GM12892 (cell line): ENCODE results near the gene KRT32.

Experiments
- DNase-seq: peaks from one replicate; pipeline ENCODE4 v3.0.0; 2011; ENCODE audit not compliant: insufficient read length
- FAIRE-seq: peaks from 2 replicates; lab custom pipeline; 2011; peaks lifted over from hg19 to GRCh38; lab: Jason Lieb, UNC
- POLR2A ChIP-seq: IDR thresholded peaks from 2 replicates; pipeline ENCODE4 v1.6.1; 2011; ENCODE audit warnings: low read depth, low read length, control low read depth
- POLR2AphosphoS5 ChIP-seq: IDR thresholded peaks from 2 replicates; pipeline ENCODE4 v1.6.1; 2011; ENCODE audit warnings: low read depth, low read length, control low read depth
- TAF1 ChIP-seq: IDR thresholded peaks from 2 replicates; pipeline ENCODE4 v1.6.1; 2011; ENCODE audit warnings: low read depth, mild to moderate bottlenecking, control low read depth, low read length, borderline replicate concordance

Gene KRT32

DNA sequence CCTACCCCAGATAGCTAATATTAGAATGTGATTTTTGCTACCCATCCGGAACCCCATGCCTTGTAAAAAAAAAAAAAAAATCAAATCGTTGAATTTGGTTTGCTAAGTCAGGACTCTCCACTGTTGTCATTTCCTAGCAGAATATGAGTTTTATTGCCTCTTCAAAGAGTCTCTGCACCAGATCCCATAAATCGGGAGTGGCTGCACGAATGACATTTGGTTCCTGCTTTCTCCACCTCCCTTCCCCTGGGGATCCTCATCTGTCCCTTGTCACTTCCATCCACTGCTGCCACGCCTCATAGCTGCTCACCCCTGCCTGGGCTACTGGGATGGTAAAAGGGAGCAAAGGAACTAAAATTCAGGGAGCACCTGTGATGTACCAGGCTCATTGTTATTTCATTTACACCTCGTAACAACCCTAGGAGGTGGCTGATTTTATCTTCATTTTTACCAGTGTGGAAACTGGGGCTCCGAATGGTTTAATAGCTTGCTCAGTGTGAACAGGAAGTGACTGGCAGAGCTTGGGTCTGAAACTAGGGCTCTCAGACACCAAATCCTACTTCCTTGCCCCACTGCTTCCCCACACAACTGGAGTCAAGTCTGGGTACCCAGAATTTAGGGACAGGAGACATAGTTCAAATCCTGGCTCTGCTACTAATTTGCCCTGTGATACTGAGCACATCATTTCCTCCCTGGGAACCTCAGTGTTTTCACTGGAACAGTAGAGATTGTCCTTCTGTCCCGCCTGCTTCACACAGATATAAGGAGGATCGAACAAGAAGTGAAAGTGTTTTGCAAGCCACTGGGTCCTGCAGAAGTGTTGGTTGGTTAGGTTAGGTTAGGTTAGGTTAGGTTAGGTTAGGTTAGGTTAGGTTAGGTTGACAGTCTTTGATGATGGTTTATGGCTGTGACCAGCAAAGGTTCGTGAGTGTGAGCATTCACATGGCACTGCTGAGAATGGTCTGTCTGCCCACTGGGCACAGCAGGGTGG, 23.1 kb upstream of the KRT32 start:
- FAIRE-seq (no peak), DNase-seq (no peak)
- TF ChIP-seq TAF1 = no peak
- TF ChIP-seq POLR2A = no peak
- TF ChIP-seq POLR2AphosphoS5 = no peak

DNA sequence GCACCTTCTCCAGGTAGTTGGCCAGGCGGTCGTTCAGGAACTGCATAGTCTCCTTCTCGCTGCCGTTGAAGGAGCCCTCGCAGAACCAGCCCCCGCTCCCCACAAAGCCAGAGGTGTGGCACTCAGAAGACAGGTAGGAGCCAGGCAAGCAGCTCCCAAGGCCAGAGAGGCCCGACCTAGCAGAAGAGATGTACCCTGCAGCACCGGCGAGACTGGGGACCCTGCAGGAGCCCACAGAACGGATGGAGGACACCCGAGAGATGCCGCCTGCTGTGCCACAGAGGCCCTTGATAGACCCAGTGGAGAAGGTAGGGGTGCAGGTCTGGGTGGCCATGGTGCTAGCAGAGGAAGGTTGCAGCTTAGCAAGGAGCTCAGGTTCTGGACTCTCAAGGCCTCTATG, 22.3 kb upstream of the KRT32 start, which contains the start of gene KRT36:
KRT36 (minus strand) TSS at position 380 of the 400 bp plus-strand sequence; CDS start at position 334, 46 bp downstream.
- FAIRE-seq (no peak), DNase-seq (no peak)
- TF ChIP-seq POLR2A (no peak), TAF1 (no peak), POLR2AphosphoS5 (no peak)

DNA sequence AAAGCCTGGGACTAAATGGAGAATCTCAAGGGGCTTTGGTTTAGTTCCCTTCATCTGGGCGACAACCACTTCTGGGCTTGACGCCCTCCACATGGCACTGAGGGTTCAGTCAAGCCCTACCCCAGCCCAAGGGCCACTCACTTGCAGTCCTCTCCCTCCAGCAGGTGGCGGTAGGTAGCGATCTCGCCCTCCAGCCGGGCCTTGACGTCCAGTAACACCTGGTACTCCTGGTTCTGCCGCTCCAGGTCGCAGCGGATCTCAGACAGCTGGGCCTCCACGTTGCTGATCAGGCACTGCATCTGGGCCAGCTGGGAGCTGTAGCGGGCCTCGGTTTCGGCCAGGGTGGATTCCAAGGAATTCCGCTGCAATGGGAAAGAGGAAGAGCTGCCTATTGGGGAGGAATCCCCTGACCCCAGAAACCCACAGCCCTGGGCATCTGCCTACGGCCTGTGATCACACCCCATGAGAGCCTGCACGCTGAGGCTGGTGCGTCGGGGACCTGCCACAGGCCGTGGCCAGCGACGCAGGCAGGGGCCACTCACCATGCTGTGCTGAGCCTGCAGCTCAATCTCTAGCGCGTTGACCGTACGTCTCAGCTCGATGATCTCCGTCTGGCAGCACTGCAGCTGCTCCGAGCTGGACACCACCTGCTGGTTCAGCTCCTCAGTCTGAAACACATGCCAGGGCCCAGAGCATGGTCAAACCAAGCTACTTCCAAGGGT, 19.8 kb upstream of the KRT32 start:
- FAIRE-seq (no peak), DNase-seq (peak; percentile 40)
- TF ChIP-seq TAF1 = no peak
- TF ChIP-seq POLR2AphosphoS5 = no peak
- TF ChIP-seq POLR2A = no peak

DNA sequence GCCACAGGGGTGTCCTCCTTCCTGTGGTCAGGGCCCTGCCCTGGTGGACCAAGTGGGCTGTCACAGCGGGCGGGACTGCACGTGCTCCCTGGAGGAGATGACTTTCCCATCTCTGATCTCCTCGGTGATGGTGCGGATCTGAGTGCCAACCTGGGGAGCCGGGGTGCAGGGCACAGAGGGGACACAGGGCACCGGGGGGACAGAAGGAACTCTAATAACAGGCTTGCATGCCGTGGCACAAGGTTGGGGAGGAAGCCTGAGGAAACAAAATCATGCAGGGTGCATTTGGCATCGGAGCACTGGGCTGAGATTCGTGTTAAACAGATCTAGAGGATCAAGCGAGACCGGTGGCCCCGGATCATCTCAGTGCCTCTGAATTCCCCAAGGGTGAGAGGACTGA, 19.1 kb upstream of the KRT32 start:
- TF ChIP-seq POLR2A (no peak), TAF1 (no peak), POLR2AphosphoS5 (no peak)
- DNase-seq = no peak
- FAIRE-seq = no peak

DNA sequence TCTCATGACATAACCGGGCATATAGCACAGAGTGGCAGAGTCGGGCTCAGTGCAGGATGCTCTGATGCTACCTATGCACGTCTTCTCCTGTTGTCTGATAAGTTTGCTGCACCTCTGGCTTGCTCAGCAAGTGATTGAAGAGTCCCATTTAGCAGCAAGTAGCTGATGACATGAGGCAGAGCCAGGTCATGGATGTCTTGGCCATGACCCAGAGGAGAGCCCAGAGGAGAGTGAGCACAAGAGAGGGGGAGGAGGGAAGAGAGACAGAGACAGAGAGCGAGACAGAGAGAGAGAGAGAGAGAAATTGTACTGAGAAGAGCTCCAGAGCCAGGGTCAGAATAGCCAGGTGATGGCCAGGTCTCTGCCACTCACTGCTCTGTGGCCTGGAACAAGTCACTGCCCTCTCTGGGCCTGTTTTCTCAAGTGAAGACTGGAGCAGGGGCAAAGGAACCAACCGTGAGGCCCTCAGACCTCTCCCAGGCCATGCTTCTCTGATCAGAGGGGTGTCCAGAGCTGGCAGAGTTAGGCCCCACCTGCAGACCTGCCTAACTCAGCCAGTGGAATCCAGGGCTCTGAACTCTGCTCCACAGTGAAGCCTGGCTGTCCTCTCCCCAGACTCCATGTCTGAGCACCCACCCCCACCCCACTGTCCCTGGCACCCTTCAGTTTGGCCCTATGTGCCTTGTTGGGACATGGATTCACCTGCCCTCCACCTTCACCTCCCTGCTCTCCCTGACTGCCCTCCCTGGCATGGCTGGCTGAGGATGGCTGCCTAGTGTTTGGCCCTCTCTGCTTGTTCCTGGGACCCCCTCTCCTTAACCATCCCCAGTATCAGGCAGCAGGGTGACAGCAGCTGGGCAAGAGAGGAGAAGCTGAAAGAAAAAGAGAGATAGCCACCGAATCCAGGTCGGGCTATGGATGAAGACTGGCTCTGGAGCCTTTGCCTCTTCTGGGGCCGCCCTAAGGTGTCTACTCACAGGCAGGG, 18.0 kb upstream of the KRT32 start:
- no peak for TF ChIP-seq TAF1
- TF ChIP-seq POLR2AphosphoS5 = no peak
- no peak for TF ChIP-seq POLR2A
- DNase-seq (no peak), FAIRE-seq (no peak)

DNA sequence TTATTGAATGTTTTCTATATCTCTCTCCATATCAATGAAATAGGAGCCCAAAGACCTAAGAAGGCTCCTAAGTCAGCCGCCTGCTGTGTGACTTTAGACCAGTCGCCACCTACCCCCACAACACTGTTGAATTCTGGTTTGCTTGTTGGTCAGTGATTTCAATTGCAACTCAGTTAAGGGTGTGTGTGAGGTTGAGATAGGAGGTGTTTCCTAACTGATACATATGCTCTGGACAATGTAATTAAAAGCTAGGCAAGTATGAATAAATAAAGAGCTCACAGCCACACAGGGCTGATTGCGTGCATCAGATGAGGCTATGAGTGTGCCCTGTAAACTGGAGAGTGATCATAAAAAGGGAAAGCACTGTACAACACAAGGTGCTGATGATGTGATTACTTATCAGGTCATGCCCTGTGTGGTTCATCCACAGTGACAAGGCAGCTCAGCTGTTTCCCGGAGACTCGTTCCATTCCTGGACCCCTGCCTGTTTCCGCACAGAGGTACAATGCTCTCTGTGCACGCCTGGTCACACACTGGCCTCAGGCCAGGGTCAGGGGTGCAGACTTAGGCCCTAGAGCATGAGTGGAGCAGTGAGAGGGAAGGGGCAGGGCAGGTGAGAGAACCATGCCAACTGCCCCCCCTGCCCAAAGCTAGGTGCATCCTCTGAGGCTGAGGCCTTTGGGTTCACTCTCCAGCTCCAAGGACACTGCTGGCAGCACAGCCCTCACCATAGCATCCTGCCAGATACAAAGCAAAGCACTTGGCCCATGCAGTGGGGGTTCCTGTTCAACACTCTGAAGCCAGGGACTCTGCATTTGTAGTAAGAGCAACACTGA, 17.0 kb upstream of the KRT32 start:
- no peak for FAIRE-seq
- TF ChIP-seq POLR2AphosphoS5 (no peak), POLR2A (no peak), TAF1 (no peak)
- DNase-seq = no peak

DNA sequence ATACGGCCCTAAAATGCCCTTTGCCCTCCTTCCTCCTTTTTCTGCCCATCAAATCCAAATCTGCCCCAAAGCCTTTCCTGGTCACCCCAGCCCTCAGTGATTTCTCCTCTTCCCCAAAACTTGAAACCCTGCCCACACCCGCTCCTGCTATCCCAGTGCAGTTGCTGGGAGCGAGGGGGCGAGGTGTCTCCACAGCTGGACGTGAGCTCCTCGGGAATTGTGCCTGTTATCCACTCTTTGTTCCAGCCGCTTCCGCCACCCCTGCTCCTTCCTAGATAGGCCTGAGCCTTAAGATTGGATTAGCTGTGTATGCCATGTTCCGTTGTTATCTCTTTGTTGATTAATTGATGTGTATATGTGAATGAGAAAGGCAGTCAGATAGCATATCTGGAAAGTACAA, 16.3 kb upstream of the KRT32 start:
- no peak for FAIRE-seq

DNA sequence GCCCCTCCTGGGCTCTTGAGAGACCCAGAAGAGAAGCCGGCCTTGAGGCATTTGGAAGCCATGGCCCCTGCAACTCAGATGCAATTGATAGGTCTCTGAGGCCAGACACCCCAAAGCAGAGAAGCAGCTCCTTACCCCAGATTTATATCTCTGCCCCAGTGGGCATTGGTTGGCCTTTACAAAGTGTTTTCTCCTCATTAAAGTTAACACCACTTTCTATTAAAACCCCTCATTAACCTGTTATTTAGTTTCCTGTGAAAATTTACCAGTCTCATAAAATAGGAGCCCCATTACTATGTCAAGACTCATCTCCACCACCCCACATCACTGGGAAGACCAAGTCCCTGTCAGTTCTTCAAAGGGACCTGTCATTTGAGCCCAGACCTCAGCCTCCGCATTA, 13.8 kb upstream of the KRT32 start, which contains the start of gene KRT35:
KRT35 (minus strand) TSS at position 116 of the 400 bp plus-strand sequence; CDS start at position 62, 54 bp downstream.
- TF ChIP-seq TAF1 = no peak
- TF ChIP-seq POLR2AphosphoS5 = no peak
- no peak for TF ChIP-seq POLR2A
- DNase-seq (no peak), FAIRE-seq (no peak)

More for the DNA sequence above, 16.3 kb upstream of the KRT32 start:
- TF ChIP-seq TAF1 = no peak
- no peak for TF ChIP-seq POLR2AphosphoS5
- no peak for TF ChIP-seq POLR2A
- DNase-seq = no peak

DNA sequence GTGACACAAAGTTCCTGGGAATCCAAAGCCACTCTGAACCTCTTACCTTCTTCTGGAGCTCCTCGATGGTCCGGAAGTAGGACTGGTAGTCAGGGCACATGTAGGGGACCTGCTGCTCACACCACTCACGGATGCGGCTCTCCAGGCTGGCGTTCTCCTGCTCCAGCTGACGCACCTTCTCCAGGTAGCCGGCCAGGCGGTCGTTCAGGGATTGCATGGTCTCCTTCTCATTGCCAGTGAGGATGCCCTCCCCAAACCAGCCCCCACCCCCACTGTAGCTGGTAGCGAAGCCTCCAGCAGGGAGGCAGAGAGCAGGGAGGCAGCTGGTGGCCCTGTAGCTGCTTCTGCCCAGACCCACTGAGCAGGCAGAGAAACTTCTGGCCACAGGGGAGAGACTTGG, 13.4 kb upstream of the KRT32 start:
- TF ChIP-seq POLR2A (no peak), TAF1 (no peak), POLR2AphosphoS5 (no peak)
- FAIRE-seq = no peak
- DNase-seq = no peak
